ENCODE results near the gene TPM3. TPM values are rescaled to one million over a fixed set of nuclear protein-coding genes. Genes with fewer than 3 reads are reported as not detected.

TPM3 gene
- total and polyA plus RNA-seq, 9 of the 15 experiments (the other 6 are each of a cell fraction or from before 2014, with no cell fraction given) = 202 to 604 (median 421) TPM

GRCh38 chr1:154182344-154183045, 9.4 kb downstream of the TPM3 start (continued):
- TF ChIP-seq CHD7 (IDR thresholded peaks at IDR 0.05; ENCODE audit: low read depth, low read length) = no peak
- no peak for TF ChIP-seq TEAD1 (CRISPR knock-in tag; IDR thresholded peaks at IDR 0.05)
- no peak for TF ChIP-seq NR1H2 (CRISPR knock-in tag; IDR thresholded peaks at IDR 0.05)
- TF ChIP-seq CCAR2 (IDR thresholded peaks at IDR 0.05; ENCODE audit: low read depth, low read length) = no peak
- no peak for TF ChIP-seq ZNF324 (CRISPR knock-in tag; IDR thresholded peaks at IDR 0.05)
- TF ChIP-seq ZFPM2 (CRISPR knock-in tag; IDR thresholded peaks at IDR 0.05) = no peak
- TF ChIP-seq ATF1 (CRISPR knock-in tag; IDR thresholded peaks at IDR 0.05) = no peak
- no peak for TF ChIP-seq ATF1 (tag; IDR thresholded peaks at IDR 0.05)
- TF ChIP-seq ZNF277 (CRISPR knock-in tag; IDR thresholded peaks at IDR 0.05; ENCODE audit: borderline replicate concordance) = no peak
- TF ChIP-seq TGIF2 (CRISPR knock-in tag; IDR thresholded peaks at IDR 0.05) = no peak
- no peak for TF ChIP-seq SMAD2 (IDR thresholded peaks at IDR 0.05; ENCODE audit: low read depth, low read length)
- TF ChIP-seq ZBTB8A (IDR thresholded peaks at IDR 0.05; ENCODE audit: partially characterized antibody) = no peak
- TF ChIP-seq FOXA1 (IDR thresholded peaks at IDR 0.05; ENCODE audit: borderline replicate concordance) = no peak
- no peak for TF ChIP-seq FOXJ3 (CRISPR knock-in tag; IDR thresholded peaks at IDR 0.05)
- TF ChIP-seq FOXM1 (IDR thresholded peaks at IDR 0.05; ENCODE audit: low read depth) = no peak
- no peak for TF ChIP-seq FOXM1 (CRISPR knock-in tag; IDR thresholded peaks at IDR 0.05; ENCODE audit: low read depth)
- no peak for TF ChIP-seq PPARD (CRISPR knock-in tag; IDR thresholded peaks at IDR 0.05)
- no peak; the same call in 1 of the 2 replicates for TF ChIP-seq DIDO1 (tag; IDR thresholded peaks at IDR 0.05; ENCODE audit: low read depth)

All from K562 (cell line).